Sigmoid colon (tissue), 4 donors: ENCODE results near the gene PTPRD.

ENCODE experiments used
- CTCF ChIP-seq, 4 experiments: fragments of 450-650 bp in 3 of 4; fragments of 200-600 bp in 1 of 4; IDR thresholded peaks; one replicate each; pipeline ENCODE4 v1.5.1; 2016 to 2019; ENCODE audit warnings: antibody characterized with exemption in 4 of 4, mild to moderate bottlenecking in 3 of 4, moderate library complexity in 2 of 4
- EP300 ChIP-seq, 4 donors: sonication (generic); formaldehyde crosslinking; IDR thresholded peaks; one replicate each; pipeline ENCODE4 v1.6.1; 2017; ENCODE audit warnings: antibody characterized with exemption in 4 of 4

- TF ChIP-seq EP300 (IDR thresholded peaks at IDR 0.05), result no peak
- no peak for TF ChIP-seq CTCF (IDR thresholded peaks at IDR 0.05)
These were observed 404.1 kb downstream of the PTPRD start for GRCh38 chr9:10208691-10209069.
